ENCODE measurements around the gene EVI2B. TPM values are rescaled to one million over a fixed set of nuclear protein-coding genes. Genes with fewer than 3 reads are reported as not detected.
"Not testable (repeated sequence)": the region's sequence is repeated elsewhere in the genome, so short reads cannot be mapped to it uniquely, and the experiment has no call there.

EVI2B gene
- total RNA-seq, result 2.0 TPM

- DNase-seq (ENCODE audit: low spot score), result no peak
- ATAC-seq, result no peak
Observed at GRCh38 chr17:31313982-31314781, at the start of gene EVI2B. EVI2B (minus strand) TSS chr17:31314054; CDS start chr17:31305609, 8,445 bp downstream.

GRCh38 chr17:31357839-31358394, 44.1 kb upstream of the EVI2B start:
- no peak for ATAC-seq
- no peak for DNase-seq (ENCODE audit: low spot score)

- ATAC-seq, result no peak
- DNase-seq (ENCODE audit: low spot score), result no peak
Observed at GRCh38 chr17:31357091-31357490, 43.2 kb upstream of the EVI2B start.

- no peak for DNase-seq (ENCODE audit: low spot score)
- no peak for ATAC-seq
Observed at GRCh38 chr17:31355935-31356334, 42.1 kb upstream of the EVI2B start.

- DNase-seq (ENCODE audit: low spot score) (no peak), ATAC-seq (no peak)
Observed at GRCh38 chr17:31349454-31349853, 35.6 kb upstream of the EVI2B start.

- DNase-seq (ENCODE audit: low spot score), result not testable (repeated sequence)
- peak; percentile 48 for ATAC-seq
Observed at GRCh38 chr17:31345191-31345747, 31.4 kb upstream of the EVI2B start.

- ATAC-seq (no peak), DNase-seq (ENCODE audit: low spot score) (no peak)
Observed at GRCh38 chr17:31339906-31340661, 26.2 kb upstream of the EVI2B start.

- no peak for ATAC-seq
- no peak for DNase-seq (ENCODE audit: low spot score)
Observed at GRCh38 chr17:31329221-31329620, 15.4 kb upstream of the EVI2B start.

GRCh38 chr17:31328160-31328535, 14.3 kb upstream of the EVI2B start:
- DNase-seq (ENCODE audit: low spot score), result no peak
- ATAC-seq, result no peak

- DNase-seq (ENCODE audit: low spot score), result no peak
- no peak for ATAC-seq
Observed at GRCh38 chr17:31327534-31328159, 13.8 kb upstream of the EVI2B start.

GRCh38 chr17:31323551-31323950, 9.7 kb upstream of the EVI2B start:
- ATAC-seq (no peak), DNase-seq (ENCODE audit: low spot score) (no peak)

GRCh38 chr17:31321966-31322365, 8.1 kb upstream of the EVI2B start:
- ATAC-seq (no peak), DNase-seq (ENCODE audit: low spot score) (no peak)

- DNase-seq (ENCODE audit: low spot score), result no peak
- ATAC-seq, result peak; percentile 27
Observed at GRCh38 chr17:31321481-31321880, 7.6 kb upstream of the EVI2B start, which contains the start of gene EVI2A. EVI2A (minus strand) TSS chr17:31321622; CDS start chr17:31319013, 2,609 bp downstream.

GRCh38 chr17:31320791-31321190, 6.9 kb upstream of the EVI2B start:
- DNase-seq (ENCODE audit: low spot score) (no peak), ATAC-seq (no peak)

GRCh38 chr17:31320241-31320640, 6.4 kb upstream of the EVI2B start:
- DNase-seq (ENCODE audit: low spot score) (no peak), ATAC-seq (no peak)

- DNase-seq (ENCODE audit: low spot score) (no peak), ATAC-seq (no peak)
Observed at GRCh38 chr17:31318851-31319661, 5.2 kb upstream of the EVI2B start.

- no peak for DNase-seq (ENCODE audit: low spot score)
Observed at GRCh38 chr17:31318298-31318801, 4.5 kb upstream of the EVI2B start.

GRCh38 chr17:31314782-31315100, 887 bp upstream of the EVI2B start:
- ATAC-seq, result no peak
- DNase-seq (ENCODE audit: low spot score), result no peak

More at GRCh38 chr17:31318298-31318801, 4.5 kb upstream of the EVI2B start:
- ATAC-seq, result peak; percentile 31

- not testable (repeated sequence) for DNase-seq (ENCODE audit: low spot score); ATAC-seq
Observed at GRCh38 chr17:31312223-31312622, 1.6 kb downstream of the EVI2B start.

- ATAC-seq (no peak), DNase-seq (ENCODE audit: low spot score) (no peak)
Observed at GRCh38 chr17:31311526-31311925, 2.3 kb downstream of the EVI2B start.
